Activated naive CD4-positive, alpha-beta T cell (primary cell): Measurements from ENCODE around the gene FRMD4B.

Source experiments
- DNase-seq, 4 experiments: peaks; one replicate each; lab custom pipeline; 2025; lab: John Stamatoyannopoulos, UW

FRMD4B gene

DNA sequence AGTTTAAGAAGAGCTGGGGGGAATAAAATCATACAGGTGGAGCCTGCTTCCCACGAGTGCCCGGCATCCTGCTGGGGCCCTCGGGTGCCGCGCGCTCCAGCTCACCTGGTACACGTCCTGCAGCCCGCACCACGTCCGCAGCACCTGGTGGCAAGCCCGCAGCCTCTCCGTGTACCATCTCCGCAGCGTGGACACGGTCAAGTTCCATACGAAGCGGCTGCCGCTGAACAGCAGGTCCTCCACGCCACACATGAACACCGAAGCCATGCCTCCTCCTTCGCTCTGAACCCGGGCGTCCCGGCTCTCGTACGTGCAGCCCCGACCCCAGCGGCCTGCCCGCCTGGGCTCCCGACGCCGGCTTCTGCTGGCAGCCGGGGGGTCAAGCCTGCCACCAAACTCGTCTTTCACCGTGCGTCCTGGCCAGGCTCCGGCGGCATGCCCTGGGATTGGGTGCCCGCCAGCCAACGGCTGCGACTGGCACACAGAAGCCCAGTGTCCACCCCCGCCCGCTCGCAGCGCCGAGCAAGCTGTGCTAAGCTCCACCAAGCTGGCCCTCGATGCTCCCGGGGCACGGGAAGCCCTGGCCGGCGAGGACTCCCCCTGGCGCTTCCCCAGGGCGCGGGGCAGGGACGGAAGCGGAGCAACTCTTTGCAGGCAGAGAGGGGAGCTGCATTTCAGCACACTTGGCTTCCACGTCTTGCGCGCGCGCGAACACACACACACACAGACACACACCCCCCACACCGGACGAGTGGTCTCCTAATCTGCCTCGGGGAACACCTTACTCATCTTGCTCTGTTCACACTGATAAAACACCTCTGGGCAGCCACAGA is at the start of gene FRMD4B:
Gene FRMD4B, minus strand, starts transcription at position 366 of the 833 bp plus-strand sequence. Its CDS starts 99 bp downstream, at position 267.
- peak in 1 of 4 experiments; percentile 17 for DNase-seq

DNA sequence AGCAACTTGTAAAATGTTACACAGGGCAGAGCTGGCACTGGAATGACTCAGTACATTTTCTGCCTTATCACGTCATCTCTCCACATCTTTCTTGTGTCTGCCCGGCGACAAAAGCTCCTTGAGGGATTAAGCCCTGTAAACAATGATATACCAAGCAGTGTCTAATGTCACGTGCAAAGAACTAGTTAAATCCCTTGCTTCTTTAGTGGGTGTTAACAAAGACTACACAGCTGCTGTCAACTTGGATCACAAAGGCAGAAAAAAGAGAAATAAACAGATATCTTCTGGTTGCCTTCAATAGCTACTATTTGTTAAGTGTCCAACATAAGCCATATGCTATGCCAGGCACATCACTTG is 48.1 kb upstream of the FRMD4B start:
- DNase-seq = no peak

DNA sequence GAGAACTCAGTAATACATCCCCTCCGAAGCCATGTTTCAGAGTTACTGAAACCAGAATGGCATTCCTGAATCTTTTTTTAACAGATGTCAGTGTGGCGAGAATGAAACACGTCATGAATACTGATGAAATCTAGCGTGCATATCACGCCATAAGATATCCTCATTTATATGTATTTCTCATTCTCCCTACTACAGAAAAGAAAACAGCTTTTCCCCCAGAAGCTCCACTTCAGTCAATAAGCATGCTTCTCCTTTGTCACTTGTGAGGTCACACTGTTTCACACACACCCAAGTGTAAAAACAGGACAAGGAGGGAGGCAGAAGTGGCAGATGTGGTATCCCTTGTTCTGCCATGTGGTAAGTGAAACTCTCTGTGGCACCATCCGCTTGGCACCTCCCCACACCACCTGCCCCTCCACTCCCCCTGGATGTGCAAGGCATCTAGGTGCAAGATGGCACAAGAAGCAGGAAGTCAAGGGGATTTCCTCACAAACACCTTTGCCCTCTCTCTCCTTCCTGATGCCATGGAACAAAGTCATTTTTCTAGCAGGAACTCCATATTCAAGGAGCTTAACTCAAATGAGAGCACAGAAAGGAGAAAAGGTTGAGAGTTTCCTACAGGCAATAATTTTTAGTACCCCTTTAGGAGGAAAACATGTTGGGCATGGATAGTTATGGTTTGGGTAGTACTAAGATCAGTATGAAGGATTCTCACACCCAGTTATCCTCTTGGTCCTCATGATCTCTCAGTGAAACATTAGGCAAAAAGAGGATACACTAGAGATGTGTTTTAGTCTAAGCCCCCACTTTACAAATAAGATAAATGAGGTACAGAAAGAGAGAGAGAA is 47.5 kb upstream of the FRMD4B start:
- no peak for DNase-seq

DNA sequence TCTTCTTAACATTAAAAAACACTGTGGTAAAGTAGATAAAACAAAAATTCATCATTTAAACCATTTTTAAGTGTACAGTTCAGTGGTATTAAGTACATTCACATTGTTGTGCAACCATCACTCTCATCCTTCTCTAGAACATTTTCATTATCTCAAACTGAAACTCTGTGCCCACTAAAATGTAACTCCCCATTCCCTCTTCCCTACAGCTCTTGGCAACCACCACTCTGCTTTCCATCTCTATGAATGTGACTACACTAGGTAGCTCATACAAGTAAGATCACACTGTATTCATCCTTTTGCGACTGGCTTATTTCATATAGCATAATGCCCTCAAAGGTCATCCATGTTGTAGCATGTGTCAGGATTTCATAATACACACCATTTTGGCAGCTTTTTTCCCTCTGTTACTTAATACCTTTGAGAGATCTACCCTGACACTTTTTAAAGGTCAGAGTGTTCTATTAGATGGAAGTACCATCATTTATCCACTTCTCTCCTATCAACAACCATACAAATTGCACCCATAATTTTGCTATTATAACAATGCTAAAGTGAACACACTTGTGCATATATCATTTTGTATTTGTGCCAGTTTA is 42.9 kb upstream of the FRMD4B start:
- no peak for DNase-seq

DNA sequence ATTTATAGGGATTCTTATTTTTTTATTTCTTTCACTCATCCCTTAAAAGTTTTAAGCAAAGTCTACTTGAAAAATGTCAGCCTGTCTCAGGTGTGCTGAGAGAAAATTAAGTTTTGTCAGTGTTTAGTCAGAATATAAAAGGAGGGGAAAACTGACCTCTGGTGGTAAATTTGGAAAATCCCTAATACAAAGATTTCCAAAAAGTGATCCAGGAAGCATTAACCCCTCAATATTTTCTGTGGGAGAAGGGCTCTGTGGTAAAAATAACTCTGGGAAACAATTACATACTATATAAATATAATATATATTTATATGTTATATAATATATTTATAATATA is 41.0 kb upstream of the FRMD4B start:
- DNase-seq = no peak

DNA sequence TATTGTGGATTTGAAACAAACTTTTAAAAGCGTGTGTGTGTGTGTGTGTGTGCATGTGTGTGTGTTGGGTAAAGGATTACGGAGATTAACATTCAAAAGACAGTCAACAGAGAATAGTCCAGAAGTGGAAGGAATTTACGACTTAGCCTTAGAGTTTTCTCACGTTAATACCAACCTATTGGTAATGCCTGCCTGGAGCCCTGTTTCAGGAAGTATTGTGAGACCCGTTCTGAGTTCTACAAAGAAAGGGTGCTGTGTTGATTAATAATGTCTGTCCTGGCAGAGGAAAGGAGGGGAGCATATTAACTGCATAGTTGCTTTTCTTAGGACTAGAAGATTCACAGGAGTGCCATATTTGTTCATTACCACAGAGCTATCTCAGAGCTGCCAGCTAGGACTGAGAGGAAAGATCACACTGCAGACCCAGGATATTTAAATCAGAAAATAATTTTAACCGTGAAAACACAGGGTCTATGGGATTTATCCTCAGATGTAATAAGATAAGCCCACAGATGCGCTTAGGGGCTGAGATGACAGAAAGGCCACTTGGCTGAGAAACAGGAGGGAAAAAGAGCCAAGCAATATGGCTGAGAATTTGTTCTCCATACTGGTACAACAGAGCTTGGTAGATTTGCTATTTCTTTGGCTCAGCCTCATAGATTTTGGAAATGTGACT is 40.5 kb upstream of the FRMD4B start:
- no peak for DNase-seq

DNA sequence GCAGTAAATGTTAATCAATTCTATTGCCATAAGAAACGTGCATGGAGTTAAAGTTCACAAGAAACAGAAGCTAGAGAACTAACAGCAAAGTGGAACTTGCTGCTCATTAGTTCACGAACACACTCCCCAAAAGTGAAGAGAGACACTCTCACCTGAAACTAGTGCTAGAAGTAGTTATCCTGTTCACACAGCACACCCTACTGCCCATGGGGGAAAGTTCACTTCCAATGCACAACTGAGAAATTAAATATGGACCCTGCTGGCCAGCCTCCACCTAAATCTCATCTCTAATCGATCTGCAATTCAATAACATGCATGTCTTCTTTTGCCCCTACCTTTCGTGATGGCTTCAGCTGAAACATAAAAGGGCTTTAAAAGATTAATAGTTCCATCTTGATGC is 39.4 kb upstream of the FRMD4B start:
- no peak for DNase-seq

DNA sequence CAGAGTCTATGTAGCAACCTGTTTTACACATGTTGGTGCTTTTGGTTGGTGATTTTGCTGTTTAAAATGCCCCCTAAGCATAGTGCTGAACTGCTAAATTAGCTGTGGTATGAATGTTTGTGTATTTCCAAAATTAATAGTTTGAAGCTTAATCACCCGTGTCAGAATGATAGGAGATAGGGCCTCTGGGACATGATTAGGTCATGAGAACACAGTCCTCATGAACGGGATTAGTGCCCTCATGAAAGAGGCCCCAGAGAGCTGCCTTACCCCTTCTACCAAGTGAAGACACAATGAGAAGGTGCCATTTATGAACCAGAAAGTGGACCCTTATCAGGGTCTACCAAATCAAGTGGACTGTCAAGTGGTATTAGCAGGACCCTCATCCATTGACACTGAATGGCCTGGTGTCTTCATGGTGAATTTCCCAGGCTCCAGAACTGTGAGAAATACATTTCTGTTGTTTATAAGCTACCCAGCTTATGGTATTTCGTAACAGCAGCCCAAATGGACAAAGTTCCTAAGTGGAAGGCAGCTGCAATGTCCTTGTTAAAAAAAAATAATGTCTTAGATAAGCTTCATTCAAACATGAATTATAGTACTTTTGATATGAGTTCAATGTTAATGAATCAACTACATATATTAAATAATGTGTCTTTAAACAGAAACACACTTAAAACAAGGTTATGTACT is 37.7 kb upstream of the FRMD4B start:
- DNase-seq = no peak

DNA sequence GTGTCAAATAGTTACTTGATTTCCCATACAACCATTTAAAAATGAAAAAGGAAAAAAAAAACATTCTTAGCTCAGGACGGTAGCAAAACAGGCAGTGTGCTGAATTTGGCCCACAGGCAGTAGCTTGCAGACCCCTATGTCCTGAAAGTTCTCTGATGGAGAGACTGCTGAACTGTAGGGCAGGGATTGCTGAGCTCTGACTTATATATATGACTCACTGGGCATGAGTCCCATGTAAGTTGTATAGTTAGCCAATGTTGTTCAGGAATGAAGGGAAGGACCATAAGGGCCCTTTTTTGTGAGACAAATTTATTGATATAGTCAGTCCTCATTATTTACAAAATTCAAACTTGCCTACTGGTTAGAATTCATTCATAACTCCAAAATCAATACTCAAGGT is 36.9 kb upstream of the FRMD4B start:
- DNase-seq = no peak

DNA sequence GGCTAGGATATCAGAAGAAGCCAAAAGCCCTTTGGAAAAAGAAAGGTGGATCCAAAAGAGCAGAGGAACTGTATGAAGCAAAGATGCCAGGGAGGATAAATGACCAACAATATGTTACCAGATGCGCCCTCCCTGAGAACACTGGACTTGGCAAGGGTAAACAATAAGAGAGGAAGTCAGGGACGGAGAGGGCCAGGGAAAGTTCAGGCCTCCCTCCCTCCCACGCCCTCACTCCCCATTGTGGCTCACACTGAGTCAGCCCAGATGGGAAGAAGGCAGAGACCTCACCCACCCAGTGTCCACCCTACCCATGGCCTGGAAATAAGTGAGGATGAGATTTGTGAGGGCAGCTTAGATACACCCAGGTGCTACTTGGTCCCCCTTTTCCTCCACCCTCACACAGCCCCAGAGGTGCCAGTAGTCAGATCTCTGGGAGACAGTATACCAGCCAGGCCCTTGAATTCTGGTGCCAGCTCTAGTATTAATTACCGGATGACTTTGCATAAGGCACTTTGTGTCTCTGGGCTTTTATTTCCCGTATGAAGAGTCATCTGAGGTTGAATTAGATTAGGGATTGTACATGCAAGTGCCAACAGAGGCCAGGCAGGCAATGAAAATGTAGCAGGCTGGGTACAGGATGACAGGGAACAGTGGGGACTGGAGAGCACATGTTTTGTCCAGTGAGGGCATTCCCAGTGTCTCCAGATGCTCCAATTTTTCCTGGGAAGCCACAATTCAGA is 35.1 kb upstream of the FRMD4B start:
- DNase-seq = no peak

DNA sequence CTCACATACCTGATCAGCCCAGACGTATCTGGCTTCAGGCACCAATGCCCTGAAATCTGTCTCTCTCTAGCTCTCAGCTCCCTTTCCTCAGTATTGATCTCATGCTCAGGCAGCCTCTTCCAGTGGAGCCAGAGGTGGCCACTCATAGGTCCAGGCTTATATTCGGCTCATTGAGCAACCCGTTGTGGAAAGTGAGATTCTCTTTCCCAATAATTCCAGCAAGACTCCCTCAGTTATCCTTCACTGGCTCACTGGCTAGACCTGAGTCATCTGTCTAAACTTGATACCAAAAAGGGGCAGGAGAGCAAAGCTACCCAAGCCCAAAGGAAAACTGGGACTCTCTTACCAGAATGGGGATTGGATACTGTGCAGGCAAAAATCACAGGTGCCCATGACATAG is 33.4 kb upstream of the FRMD4B start:
- no peak for DNase-seq

DNA sequence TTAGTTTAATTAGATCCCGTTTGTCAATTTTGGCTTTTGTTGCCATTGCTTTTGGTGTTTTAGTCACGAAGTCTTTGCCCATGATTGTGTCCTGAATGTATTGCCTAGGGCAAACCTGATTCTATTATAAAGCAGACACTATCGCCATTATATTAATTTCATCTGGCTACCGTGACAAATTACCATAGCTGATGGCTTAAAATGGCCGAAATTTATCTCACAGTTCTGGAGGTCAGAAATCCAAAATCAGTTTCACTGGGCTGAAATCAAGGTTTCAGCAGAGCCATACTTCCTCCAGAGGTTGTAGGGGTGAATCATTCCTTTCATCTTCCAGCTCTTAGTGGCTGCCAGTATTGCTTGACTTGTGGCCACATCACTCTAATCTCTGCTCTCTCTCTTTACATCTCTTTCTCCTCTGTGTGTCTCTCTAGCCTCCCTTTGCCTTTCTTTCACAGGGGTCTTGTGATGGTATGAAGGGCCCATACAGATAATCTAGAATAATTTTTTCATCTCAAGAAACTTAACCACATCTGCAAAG is 31.7 kb upstream of the FRMD4B start:
- DNase-seq = no peak

DNA sequence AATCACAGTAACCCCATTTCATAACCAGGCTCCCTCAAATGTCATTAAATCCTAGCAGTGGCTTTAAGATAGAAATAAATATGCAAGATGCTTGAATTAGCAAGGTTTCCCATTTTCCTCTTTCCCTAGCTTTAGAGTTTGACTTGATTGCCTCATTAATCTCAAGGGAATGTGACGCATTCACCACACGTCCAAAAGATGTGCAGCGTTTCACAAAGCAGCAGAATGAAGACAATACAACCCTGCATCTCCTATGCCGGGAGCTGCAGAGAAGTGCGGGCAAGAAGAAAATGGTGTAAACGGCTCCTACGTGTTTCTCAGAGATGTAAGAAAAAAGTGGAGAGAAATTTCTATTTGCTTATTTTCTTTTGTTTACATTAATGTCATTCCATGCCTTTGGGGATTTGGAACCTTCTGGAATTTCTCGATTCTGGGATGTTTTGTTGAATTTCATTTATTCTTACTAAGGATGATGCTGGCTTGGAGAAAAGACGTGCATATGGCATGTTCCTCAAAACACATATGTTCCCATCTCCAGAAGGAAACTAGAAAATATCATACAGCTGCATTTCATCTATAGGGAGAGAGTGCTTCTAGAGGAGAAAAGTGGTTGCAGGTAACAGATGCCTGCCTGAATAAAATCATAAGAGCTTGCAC is 27.8 kb upstream of the FRMD4B start:
- DNase-seq = no peak

DNA sequence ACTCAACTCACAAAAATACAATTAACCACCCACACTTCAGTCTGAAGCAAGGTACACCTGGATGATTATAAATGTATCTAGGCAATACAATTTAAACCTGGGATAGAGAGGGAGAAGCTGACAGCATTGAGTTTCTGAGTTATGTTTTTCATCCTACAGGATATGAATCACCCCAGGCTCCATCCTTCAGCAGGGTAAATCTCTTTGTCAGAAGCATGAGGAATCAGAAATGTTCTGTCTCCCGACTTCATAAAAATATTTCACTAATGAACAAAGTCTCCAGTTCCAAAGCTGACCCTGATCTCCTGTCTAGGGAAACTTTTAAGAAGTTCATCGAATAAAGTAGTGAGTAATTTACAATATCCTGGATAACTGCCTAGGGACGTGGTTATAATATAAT is 25.5 kb upstream of the FRMD4B start:
- no peak for DNase-seq

DNA sequence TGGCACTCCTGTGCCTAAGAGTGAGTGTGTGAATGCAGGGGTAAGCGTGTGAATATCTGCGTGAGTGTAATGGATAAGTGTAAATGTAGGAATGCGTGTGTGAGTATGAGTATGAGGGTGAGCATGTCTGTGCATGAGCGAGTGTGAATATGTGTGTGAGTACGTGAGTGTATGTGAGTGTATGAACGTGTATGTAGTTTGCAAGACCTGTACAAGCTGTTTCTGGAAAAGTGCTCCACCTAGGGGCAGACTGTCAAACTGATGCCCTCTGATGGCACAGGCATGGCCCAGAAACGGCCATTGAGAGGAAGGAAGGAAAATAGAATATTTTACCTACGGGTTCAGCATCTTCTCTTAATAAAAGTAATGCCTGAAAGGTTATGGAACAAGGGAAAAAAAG is 24.4 kb upstream of the FRMD4B start:
- peak; percentile 3 to 35 (median 18) for DNase-seq

DNA sequence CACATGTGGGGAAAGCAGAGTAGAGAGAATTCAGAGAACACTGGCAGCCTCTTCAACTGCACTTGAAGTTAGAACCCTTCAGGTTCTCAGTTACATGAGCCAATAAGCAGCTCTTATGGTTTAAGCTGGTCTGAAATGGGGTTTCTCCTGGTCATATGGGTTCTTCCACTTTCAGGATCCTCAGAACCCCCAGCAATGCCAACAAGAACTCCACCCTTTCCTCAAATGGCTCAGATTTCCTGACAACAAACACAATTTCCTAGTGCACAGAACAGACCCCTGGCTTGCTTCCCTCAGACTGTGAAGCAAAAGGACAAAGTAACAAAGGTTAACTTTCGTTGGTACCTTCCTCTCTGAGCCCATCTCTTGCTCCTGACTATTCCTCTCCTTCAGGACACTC is 23.9 kb upstream of the FRMD4B start:
- no peak for DNase-seq

DNA sequence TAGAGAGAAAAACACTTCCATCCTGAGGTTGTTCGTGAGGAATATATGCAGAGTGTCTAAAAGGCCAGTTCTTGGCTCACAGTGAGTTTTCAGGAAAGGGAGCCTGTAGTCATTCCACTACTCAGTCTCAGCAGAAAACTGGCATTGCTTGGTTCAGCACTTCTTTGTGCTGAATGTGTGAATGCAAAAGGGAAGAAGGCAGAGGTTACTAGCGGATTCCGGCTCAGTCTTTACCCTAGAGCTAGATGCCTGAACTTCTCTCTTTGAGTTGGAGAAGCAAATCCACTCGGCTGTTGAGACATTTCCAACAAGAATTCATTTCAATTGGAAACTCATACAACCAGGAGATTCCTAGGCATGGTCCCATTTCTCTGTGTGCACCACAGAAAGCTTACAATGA is 23.1 kb upstream of the FRMD4B start:
- no peak for DNase-seq

DNA sequence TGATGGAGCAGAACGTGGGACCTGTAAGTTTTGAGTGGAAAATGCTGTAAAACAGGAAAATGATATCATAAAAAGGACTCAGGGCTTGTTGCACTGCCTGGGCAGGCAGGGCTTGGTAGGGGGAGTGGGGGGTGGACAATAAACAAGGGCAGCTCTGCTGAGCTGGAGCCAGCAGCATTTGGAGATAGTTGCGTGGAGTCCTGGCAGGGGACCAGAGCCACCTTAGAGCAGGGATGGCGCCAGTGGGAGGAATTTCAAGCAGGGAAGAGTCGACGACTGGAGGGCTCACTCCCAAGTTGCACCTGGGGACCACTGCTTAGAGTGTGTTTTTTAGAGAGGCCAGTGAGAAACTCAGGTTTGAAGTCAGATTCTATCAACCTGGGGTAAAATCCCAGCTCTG is 22.7 kb upstream of the FRMD4B start:
- no peak for DNase-seq

DNA sequence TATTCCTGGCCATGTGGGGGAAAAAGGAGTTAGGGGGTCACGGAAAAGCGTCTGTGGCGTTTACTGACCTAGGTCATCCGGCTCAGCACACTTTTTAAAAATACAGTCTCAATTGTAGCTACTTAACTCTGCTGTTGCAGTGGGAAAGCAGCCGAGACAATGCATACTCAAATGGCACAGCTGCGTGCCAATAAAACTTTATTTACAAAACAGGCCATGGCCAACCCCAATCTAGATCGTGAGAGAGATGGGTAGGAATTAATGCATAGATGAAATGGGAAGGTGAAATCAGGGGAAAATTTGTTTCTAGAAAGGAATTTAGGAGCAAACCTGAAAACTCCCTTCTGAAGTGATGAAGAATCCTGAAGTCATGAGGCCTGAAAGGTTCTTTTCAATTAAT is 22.0 kb upstream of the FRMD4B start:
- no peak for DNase-seq

DNA sequence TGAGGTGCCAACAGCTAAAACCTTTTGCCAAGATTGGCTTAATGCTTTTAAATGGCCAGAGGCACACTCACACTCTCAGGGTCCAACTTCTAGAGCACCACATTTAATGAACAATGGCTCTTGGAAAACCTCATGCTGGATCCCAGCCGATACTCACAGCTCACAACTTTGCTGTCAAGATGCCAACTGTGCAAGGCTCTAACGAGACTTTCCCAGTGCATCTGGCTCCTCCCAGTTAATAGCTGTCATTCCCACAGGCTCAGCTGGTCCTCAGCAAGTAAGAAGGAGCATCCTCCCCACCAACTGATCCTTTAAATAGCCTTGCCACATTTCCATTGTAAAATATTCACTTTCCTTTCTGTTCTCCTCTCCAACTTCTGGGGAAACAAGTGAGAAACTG is 20.3 kb upstream of the FRMD4B start:
- DNase-seq = no peak
